Breast epithelium (tissue), 3 donors: ENCODE results near the gene DRC3.

Experiments
- POLR2A ChIP-seq: fragments of 450-650 bp; IDR thresholded peaks from one replicate; pipeline ENCODE4 v1.6.1; 2016; ENCODE audit warnings: antibody characterized with exemption, mild to moderate bottlenecking, moderate library complexity
- POLR2AphosphoS5 ChIP-seq, 3 donors: sonication (generic); formaldehyde crosslinking; IDR thresholded peaks; one replicate each; pipeline ENCODE4 v1.6.1; 2017; ENCODE audit warnings: antibody characterized with exemption in 3 of 3
- TF ChIP-seq, protein P1 (sequence below), 3 donors: fragments of 450-650 bp; IDR thresholded peaks; one replicate each; pipeline ENCODE4 v1.5.1; 2016 to 2017; ENCODE audit warnings: antibody characterized with exemption in 3 of 3, mild to moderate bottlenecking in 3 of 3, moderate library complexity in 3 of 3

DNA sequence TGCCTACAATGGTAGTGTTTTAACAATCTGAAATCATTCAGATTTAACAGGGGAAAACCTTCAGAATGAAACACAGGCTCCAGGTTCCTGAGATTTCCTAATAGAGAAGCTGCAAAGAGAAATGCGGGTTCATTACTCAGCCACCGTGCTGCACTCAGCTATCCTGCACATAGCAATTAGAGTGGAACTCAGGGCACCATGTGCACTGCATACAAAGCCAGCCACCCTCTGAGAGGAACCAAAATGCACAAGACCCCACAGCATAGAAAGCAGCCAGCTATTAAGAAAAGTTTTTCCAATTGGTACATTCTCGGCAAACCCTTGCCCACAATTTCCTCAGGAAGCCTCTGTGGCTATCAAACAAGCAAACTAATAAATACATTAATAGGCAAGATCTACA lies 37.9 kb upstream of the DRC3 start:
- TF ChIP-seq, protein P1, sequence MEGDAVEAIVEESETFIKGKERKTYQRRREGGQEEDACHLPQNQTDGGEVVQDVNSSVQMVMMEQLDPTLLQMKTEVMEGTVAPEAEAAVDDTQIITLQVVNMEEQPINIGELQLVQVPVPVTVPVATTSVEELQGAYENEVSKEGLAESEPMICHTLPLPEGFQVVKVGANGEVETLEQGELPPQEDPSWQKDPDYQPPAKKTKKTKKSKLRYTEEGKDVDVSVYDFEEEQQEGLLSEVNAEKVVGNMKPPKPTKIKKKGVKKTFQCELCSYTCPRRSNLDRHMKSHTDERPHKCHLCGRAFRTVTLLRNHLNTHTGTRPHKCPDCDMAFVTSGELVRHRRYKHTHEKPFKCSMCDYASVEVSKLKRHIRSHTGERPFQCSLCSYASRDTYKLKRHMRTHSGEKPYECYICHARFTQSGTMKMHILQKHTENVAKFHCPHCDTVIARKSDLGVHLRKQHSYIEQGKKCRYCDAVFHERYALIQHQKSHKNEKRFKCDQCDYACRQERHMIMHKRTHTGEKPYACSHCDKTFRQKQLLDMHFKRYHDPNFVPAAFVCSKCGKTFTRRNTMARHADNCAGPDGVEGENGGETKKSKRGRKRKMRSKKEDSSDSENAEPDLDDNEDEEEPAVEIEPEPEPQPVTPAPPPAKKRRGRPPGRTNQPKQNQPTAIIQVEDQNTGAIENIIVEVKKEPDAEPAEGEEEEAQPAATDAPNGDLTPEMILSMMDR (IDR thresholded peaks at IDR 0.05) = no peak
- TF ChIP-seq POLR2AphosphoS5 (IDR thresholded peaks at IDR 0.05) = no peak
- no peak for TF ChIP-seq POLR2A
